Smooth muscle cell of the brain vasculature (primary cell): ENCODE data around the gene KIF26B.
"Not testable (repeated sequence)": the region's sequence is repeated elsewhere in the genome, so short reads cannot be mapped to it uniquely, and the experiment has no call there.

Experiments
- DNase-seq: peaks from one replicate; pipeline ENCODE4 v3.0.0-alpha.2; 2012; ENCODE audit warnings: low read depth, low spot score

KIF26B gene

GRCh38 chr1:245383396-245384330, 228.9 kb downstream of the KIF26B start:
- no peak for DNase-seq

- no peak for DNase-seq
Measured at GRCh38 chr1:245386297-245386971, 231.6 kb downstream of the KIF26B start.

GRCh38 chr1:245388687-245389086, 233.9 kb downstream of the KIF26B start:
- DNase-seq = no peak

- DNase-seq = no peak
Measured at GRCh38 chr1:245389873-245390272, 235.1 kb downstream of the KIF26B start.

- no peak for DNase-seq
Measured at GRCh38 chr1:245390975-245391374, 236.2 kb downstream of the KIF26B start.

GRCh38 chr1:245393694-245394093, 238.9 kb downstream of the KIF26B start:
- DNase-seq = no peak

- DNase-seq = no peak
Measured at GRCh38 chr1:245395680-245396079, 240.9 kb downstream of the KIF26B start.

- DNase-seq = no peak
Measured at GRCh38 chr1:245396615-245397014, 241.8 kb downstream of the KIF26B start.

GRCh38 chr1:245397771-245398170, 243.0 kb downstream of the KIF26B start:
- no peak for DNase-seq

- no peak for DNase-seq
Measured at GRCh38 chr1:245398180-245398579, 243.4 kb downstream of the KIF26B start.

GRCh38 chr1:245401881-245402587, 247.2 kb downstream of the KIF26B start:
- DNase-seq = no peak

- DNase-seq = not testable (repeated sequence)
Measured at GRCh38 chr1:245402998-245403397, 248.2 kb downstream of the KIF26B start.

GRCh38 chr1:245404527-245404926, 249.7 kb downstream of the KIF26B start:
- no peak for DNase-seq

GRCh38 chr1:245404952-245405351, 250.2 kb downstream of the KIF26B start:
- no peak for DNase-seq

- no peak for DNase-seq
Measured at GRCh38 chr1:245406426-245406825, 251.6 kb downstream of the KIF26B start.

GRCh38 chr1:245407983-245408382, 253.2 kb downstream of the KIF26B start:
- DNase-seq = no peak

- DNase-seq = no peak
Measured at GRCh38 chr1:245409341-245410195, 254.8 kb downstream of the KIF26B start.

GRCh38 chr1:245411245-245412036, 256.7 kb downstream of the KIF26B start:
- no peak for DNase-seq

GRCh38 chr1:245412306-245412705, 257.5 kb downstream of the KIF26B start:
- no peak for DNase-seq

- no peak for DNase-seq
Measured at GRCh38 chr1:245416781-245417180, 262.0 kb downstream of the KIF26B start.
